Spleen (tissue), 11 donors: ENCODE results near the gene MYO1G. TPM values are rescaled to one million over a fixed set of nuclear protein-coding genes. Genes with fewer than 3 reads are reported as not detected.

ENCODE experiments used
- DNase-seq: peaks from one replicate; pipeline ENCODE4 v3.0.0-alpha.2; 2020
- H3K27ac ChIP-seq, 8 donors: fragments of 200-600 bp; sonication (generic) in 7 of 8; 1 replicate in 4 of 8; 2 replicates in 4 of 8; pipeline versions ENCODE4 v1.5.0 to v1.8.0; 2016 to 2021; ENCODE audit warnings: inconsistent platforms in 4 of 8, mild to moderate bottlenecking in 4 of 8, moderate library complexity in 1 of 8
- H3K27me3 ChIP-seq, 7 donors: fragments of 200-600 bp; sonication (generic) in 6 of 7; replicated peaks in 1 of 7; 1 replicate in 4 of 7; 2 replicates in 3 of 7; pipeline versions ENCODE4 v1.5.0 to v1.8.0; 2016 to 2021; ENCODE audit warnings: inconsistent platforms in 3 of 7, mild to moderate bottlenecking in 1 of 7
- H3K36me3 ChIP-seq, 6 donors: fragments of 200-600 bp; sonication (generic) in 5 of 6; 1 replicate in 4 of 6; 2 replicates in 2 of 6; pipeline versions ENCODE4 v1.5.0 to v1.8.0; 2016 to 2021; ENCODE audit warnings: inconsistent platforms in 2 of 6
- H3K4me1 ChIP-seq, 6 donors: fragments of 200-600 bp; sonication (generic) in 5 of 6; 1 replicate in 3 of 6; 2 replicates in 3 of 6; pipeline versions ENCODE4 v1.5.0 to v1.8.0; 2016 to 2021; ENCODE audit warnings: inconsistent platforms in 3 of 6
- H3K4me3 ChIP-seq, 8 donors: fragments of 200-600 bp; sonication (generic) in 7 of 8; 1 replicate in 4 of 8; 2 replicates in 4 of 8; pipeline versions ENCODE4 v1.5.0 to v1.8.0; 2016 to 2021; ENCODE audit warnings: inconsistent platforms in 4 of 8, mild to moderate bottlenecking in 4 of 8, moderate library complexity in 2 of 8
- H3K9me3 ChIP-seq, 8 donors: fragments of 200-600 bp; sonication (generic) in 7 of 8; 1 replicate in 4 of 8; 2 replicates in 4 of 8; pipeline versions ENCODE4 v1.5.0 to v1.8.0; 2016 to 2021; ENCODE audit warnings: inconsistent platforms in 4 of 8
- POLR2A ChIP-seq, 3 donors: fragments of 450-650 bp; IDR thresholded peaks; one replicate each; pipeline ENCODE4 v1.5.1; 2017; ENCODE audit warnings: antibody characterized with exemption in 3 of 3, mild to moderate bottlenecking in 1 of 3
- POLR2AphosphoS5 ChIP-seq, 3 donors: sonication (generic); formaldehyde crosslinking; IDR thresholded peaks; one replicate each; pipeline ENCODE4 v1.5.1; 2017; ENCODE audit warnings: antibody characterized with exemption in 3 of 3
- WGBS, 5 donors: extraction: QIAGEN DNeasy Blood & Tissue Kit in 3 of 5; methylation state at CpG; one replicate each; pipeline versions ENCODE4 v1.1.5 to v1.1.7; 2013 to 2018; 5-methylcytosine and 5-hydroxymethylcytosine counted together
- intact Hi-C: fragments of 100-400 bp; cut with DNase I; formaldehyde crosslinking; loops from one replicate; pipeline ENCODE4 v1.15.0; 2023; ENCODE audit warnings: low total_unique reads
- polyA plus RNA-seq, 3 donors: library from polyadenylated mRNA; stranded (reverse); fragments of 200-250 nt; gene quantifications; one replicate each; pipeline ENCODE4 v1.2.1, GENCODE V29; 2013
- total RNA-seq, 7 donors: library from RNA; depleted of rRNA in 3 of 7; stranded (reverse); fragments of >200 nt in 3 of 7; fragmentation: NEBNext Ultra II Directional in 4 of 7; extraction: Animal tissue kit (Norgen Biotek cat#: 25700) in 4 of 7; gene quantifications; one replicate each; pipeline versions ENCODE4 v1.1.0 to v1.2.1, GENCODE V29; 2016 to 2021
- TF ChIP-seq, protein P1 (sequence below), 11 experiments: fragments of 200-600 bp in 7 of 11; fragments of 450-650 bp in 4 of 11; sonication (generic) in 4 of 11; IDR thresholded peaks in 8 of 11; conservative IDR thresholded peaks in 3 of 11; 1 replicate in 7 of 11; 2 replicates in 4 of 11; pipeline versions ENCODE4 v1.4.0 to v1.8.0; 2016 to 2021; ENCODE audit warnings: antibody characterized with exemption in 11 of 11, inconsistent platforms in 4 of 11, mild to moderate bottlenecking in 1 of 11
- donor health status: healthy with polysubstance abuse.
- donor health status: DM: no; HTN: no; CAD: no; lungs with moderate emphysema.
- donor health status: DM: no; HTN: no; CAD: no.
- donor health status: Bipolar disorder and iron deficiency.
- donor health status: healthy.
- donor health status: DM: no; HTN: no; CAD: no.
- donor health status: DM: yes; HTN: yes; CAD: no.

MYO1G gene
- total and polyA plus RNA-seq, 10 donors: 27.9 to 68.6 (median 59.1) TPM

DNA sequence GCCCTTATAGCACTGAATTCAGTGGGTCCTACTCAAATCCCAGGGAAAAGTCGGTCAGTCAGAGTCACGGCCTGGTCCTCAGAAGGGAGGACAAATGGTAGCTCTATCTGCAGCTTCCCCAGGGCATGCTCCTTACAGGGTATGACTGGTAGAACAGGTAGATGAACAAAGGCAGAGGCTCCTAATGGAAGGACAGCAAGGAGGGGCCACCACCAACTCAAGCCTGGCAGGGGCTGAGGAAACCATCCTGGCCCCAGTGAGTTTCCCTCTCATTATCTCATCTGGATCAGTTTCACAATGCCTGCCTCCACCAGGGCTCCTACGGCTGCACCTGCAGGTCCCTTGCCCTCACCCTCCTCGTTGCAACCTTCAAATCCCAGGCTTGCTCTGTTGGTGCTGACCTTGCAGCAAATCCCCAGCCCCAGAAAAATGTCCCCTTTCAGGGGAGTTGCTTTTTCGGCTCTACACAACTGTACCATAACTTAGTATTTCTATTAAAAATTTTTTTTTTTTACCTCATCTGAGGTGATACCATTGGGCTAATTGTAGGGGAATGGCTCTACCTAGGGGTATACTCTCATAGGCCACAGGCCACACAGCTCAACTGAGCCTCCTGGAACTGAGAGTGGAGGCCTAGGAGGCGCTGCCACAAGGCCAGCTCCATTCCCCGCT lies 2.4 kb upstream of the MYO1G start:
- peaks cover 0 to 55% (median 37%) of the 10 kb centered on the region in 6 donors for H3K36me3 ChIP-seq
- TF ChIP-seq POLR2A (IDR thresholded peaks at IDR 0.05) (no peak), POLR2AphosphoS5 (IDR thresholded peaks at IDR 0.05) (no peak)
- TF ChIP-seq, protein P1, sequence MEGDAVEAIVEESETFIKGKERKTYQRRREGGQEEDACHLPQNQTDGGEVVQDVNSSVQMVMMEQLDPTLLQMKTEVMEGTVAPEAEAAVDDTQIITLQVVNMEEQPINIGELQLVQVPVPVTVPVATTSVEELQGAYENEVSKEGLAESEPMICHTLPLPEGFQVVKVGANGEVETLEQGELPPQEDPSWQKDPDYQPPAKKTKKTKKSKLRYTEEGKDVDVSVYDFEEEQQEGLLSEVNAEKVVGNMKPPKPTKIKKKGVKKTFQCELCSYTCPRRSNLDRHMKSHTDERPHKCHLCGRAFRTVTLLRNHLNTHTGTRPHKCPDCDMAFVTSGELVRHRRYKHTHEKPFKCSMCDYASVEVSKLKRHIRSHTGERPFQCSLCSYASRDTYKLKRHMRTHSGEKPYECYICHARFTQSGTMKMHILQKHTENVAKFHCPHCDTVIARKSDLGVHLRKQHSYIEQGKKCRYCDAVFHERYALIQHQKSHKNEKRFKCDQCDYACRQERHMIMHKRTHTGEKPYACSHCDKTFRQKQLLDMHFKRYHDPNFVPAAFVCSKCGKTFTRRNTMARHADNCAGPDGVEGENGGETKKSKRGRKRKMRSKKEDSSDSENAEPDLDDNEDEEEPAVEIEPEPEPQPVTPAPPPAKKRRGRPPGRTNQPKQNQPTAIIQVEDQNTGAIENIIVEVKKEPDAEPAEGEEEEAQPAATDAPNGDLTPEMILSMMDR (IDR thresholded peaks at IDR 0.05 in 8 of 11, conservative IDR thresholded peaks at IDR 0.05 in 3 of 11): no peak
- H3K4me1 ChIP-seq: peaks cover 54 to 98% (median 89%) of the 10 kb centered on the region in 6 donors
- WGBS, 5 donors: 66 to 79% (median 71%) methylated on average over 7 of the region's 7 CpGs
- H3K9me3 ChIP-seq: no peaks in the 10 kb centered on the region
- no peaks in the 10 kb centered on the region for H3K27me3 ChIP-seq
- H3K27ac ChIP-seq: peak overlapping the region; percentile 46 to 94 (median 85)
- intact Hi-C loops: no loop called here
- DNase-seq: peak; percentile 68
- H3K4me3 ChIP-seq: peak overlapping the region in 1 of 8 donors; percentile 82

DNA sequence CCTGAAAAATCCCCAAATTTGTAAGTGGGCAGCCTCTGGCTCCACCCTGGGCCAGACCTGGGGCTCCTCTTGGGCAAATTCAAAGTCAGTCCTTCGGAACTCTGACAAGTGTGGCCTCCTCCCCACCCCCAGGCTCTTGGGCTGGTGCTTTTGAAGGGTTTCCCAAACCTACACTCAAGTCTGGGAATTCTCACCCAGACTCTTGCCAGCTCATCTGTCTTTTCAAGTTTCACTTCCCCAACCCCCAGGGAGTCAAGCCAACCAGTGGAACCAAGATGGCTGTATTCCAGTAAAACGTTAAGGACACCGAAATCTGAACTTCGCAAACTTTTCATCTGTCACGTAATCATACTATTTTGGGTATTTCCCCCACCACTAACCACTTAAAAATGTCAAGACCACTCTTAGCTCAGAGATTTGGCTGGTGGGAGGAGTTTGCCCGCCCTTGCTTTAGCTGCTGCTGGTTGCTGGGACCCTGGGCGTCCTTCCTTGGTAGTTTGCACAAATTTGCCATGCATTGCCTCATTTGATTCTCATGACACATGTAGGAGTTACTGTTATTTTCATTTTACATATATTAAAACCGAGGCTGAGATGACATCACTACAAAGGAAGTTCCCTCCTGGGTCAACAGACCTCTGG lies 1.7 kb upstream of the MYO1G start:
- H3K4me1 ChIP-seq: peaks cover 50 to 98% (median 87%) of the 10 kb centered on the region in 6 donors
- peaks cover 0 to 58% (median 43%) of the 10 kb centered on the region in 6 donors for H3K36me3 ChIP-seq
- intact Hi-C loops: no loop called here
- no peaks in the 10 kb centered on the region for H3K27me3 ChIP-seq
- 23 to 32% (median 26%) methylated on average over 8 of the region's 8 CpGs for WGBS, 5 donors
- TF ChIP-seq POLR2AphosphoS5 (IDR thresholded peaks at IDR 0.05): peak in 1 of 3 donors; percentile 58
- no peak for TF ChIP-seq POLR2A (IDR thresholded peaks at IDR 0.05)
- TF ChIP-seq, protein P1 (IDR thresholded peaks at IDR 0.05 in 8 of 11, conservative IDR thresholded peaks at IDR 0.05 in 3 of 11): no peak
- H3K9me3 ChIP-seq: no peaks in the 10 kb centered on the region
- peak overlapping the region; percentile 46 to 94 (median 85) for H3K27ac ChIP-seq
- DNase-seq: peak; percentile 73
- peak overlapping the region in 1 of 8 donors; percentile 82 for H3K4me3 ChIP-seq

DNA sequence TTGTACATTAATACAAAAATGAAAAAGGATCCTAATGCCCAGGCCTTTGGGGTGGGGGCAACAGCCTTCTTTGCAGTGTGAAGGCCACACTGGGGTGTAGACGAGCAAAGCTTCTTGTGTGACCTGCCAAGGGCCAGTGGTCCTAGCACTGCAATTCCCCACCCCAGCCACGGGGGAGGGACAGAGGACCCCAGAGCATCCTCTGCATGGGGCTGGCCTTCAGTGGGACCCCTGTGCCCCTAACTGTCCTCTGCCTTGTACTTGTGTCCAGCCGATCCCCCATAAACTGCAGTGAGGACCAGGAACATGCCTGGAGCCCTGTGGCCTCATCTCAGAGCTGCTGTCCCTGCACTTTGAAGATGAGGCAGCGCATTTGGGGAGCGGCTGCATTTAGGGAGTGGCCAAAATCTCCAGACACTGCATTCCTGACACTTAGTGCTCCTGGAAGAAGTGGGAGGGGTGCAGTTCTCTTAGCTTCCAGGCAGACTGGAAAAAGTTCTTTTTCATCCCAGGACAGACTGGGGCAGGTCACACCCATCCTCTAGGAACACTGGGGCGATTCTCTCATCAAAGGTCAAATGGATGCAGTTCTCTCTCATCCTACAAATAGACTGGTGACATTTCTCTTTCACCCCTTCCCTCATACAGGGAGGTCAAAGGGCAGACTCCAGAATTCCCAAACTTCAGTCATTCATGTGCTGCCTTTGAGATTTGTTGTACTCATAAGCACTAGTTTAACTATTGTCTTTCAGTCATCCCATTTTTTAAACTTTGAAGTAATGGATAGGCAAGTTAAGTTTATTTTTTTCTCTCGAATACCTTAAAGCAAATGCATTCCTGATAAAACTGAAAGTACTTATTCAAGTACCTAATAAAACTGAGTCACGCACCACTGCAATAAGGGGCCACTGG lies 922 bp upstream of the MYO1G start:
- peaks cover 0 to 58% (median 46%) of the 10 kb centered on the region in 6 donors for H3K36me3 ChIP-seq
- H3K27ac ChIP-seq: peak overlapping the region; percentile 46 to 94 (median 85)
- DNase-seq: peak; percentile 83
- WGBS, 5 donors: 48 to 60% (median 57%) methylated on average over 5 to 8 of the region's 8 CpGs
- TF ChIP-seq, protein P1 (IDR thresholded peaks at IDR 0.05 in 8 of 11, conservative IDR thresholded peaks at IDR 0.05 in 3 of 11): no peak
- TF ChIP-seq POLR2AphosphoS5 (IDR thresholded peaks at IDR 0.05) (peak in 1 of 3 donors; percentile 47), POLR2A (IDR thresholded peaks at IDR 0.05) (no peak)
- H3K4me1 ChIP-seq: peaks cover 43 to 98% (median 80%) of the 10 kb centered on the region in 6 donors
- no peaks in the 10 kb centered on the region for H3K9me3 ChIP-seq
- intact Hi-C loops: loop anchor here (10.0 kb wide), 1 partner anchor 45 kb away; no protein-coding TSS in a partner anchor
- H3K4me3 ChIP-seq: peak overlapping the region in 3 of 8 donors; percentile 52 to 82 (median 56)
- no peaks in the 10 kb centered on the region for H3K27me3 ChIP-seq
